ENCODE measurements around the gene GRIK4.

GRIK4 gene

DNA sequence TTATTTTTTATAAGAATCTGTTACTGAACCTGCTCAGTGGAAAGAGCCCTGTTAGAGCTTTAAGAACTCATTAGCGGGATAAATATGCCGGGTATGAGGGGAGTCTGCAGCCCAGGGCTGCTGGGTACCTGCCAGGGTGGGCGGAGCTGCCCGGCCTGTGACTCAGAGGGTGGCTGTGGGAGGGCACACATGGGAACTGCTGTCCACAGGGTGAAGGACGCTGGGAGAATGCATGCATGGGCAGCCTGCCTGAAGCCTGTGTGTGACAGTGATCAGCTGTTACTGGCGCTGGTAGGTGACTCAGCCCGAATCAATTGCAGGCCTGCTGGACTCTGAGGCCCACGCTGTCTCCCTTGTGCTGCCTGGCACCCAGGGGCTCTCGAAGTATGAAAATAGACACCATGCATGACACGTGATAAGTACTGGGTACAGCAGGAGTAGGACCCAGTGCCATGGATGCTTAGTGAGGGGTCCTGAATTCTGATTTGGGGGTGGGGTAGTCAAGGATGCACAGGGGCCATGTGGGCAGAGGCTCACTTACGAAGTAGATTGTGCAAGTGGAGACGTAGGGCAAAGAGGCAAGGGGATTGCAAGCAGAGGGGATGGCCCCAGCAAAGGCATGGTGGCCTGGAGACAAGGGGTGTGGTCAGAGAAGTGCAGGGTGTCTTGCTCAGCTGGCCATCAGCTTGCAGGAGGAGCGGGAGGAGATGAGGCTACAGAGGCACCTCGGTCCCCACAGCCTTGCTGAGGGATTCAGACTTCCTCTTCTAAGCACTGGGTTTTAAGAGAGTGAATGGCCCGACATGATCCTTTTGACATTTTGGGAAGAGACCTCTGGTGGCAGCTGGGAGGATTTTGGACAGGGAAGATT lies 36.5 kb downstream of the GRIK4 start:
- no peak overlapping the region for H3K4me3 ChIP-seq (ENCODE audit: low read length)
- TF ChIP-seq, protein P1, sequence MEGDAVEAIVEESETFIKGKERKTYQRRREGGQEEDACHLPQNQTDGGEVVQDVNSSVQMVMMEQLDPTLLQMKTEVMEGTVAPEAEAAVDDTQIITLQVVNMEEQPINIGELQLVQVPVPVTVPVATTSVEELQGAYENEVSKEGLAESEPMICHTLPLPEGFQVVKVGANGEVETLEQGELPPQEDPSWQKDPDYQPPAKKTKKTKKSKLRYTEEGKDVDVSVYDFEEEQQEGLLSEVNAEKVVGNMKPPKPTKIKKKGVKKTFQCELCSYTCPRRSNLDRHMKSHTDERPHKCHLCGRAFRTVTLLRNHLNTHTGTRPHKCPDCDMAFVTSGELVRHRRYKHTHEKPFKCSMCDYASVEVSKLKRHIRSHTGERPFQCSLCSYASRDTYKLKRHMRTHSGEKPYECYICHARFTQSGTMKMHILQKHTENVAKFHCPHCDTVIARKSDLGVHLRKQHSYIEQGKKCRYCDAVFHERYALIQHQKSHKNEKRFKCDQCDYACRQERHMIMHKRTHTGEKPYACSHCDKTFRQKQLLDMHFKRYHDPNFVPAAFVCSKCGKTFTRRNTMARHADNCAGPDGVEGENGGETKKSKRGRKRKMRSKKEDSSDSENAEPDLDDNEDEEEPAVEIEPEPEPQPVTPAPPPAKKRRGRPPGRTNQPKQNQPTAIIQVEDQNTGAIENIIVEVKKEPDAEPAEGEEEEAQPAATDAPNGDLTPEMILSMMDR (conservative IDR thresholded peaks at IDR 0.05; ENCODE audit: low read depth, low read length): no peak
- DNase-seq (ENCODE audit: low read depth): peak; percentile 99

GRCh38 chr11:120548682-120549209 lies 37.2 kb downstream of the GRIK4 start:
- no peak overlapping the region for H3K4me3 ChIP-seq (ENCODE audit: low read length)
- DNase-seq (ENCODE audit: low read depth): no peak
- TF ChIP-seq, protein P1 (conservative IDR thresholded peaks at IDR 0.05; ENCODE audit: low read depth, low read length): no peak

DNA sequence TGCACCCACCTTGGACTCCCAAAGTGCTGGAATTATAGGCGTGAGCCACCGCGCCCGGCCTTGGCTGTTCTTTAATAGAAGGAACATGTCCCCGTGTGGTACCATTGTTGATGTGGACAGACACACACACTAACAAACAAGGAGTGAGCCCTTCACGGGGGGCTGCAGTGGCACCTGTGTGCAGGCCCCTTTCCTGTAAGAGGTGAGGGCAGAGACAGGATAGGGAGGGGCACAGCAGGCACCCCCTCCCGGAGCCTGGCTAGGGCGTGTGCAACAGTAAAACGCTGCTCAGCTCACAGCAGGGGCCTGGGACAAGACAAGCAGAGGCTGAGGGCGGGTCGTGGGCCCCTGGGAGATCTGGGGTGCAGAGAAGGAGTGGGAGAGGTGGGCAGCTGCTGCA lies 37.8 kb downstream of the GRIK4 start:
- H3K4me3 ChIP-seq (ENCODE audit: low read length): no peak overlapping the region
- DNase-seq (ENCODE audit: low read depth): no peak
- TF ChIP-seq, protein P1 (conservative IDR thresholded peaks at IDR 0.05; ENCODE audit: low read depth, low read length): no peak

- DNase-seq (ENCODE audit: low read depth): no peak
- TF ChIP-seq, protein P1 (conservative IDR thresholded peaks at IDR 0.05; ENCODE audit: low read depth, low read length): no peak
- H3K4me3 ChIP-seq (ENCODE audit: low read length): no peak overlapping the region
Measured at GRCh38 chr11:120550007-120550406, 38.5 kb downstream of the GRIK4 start.

DNA sequence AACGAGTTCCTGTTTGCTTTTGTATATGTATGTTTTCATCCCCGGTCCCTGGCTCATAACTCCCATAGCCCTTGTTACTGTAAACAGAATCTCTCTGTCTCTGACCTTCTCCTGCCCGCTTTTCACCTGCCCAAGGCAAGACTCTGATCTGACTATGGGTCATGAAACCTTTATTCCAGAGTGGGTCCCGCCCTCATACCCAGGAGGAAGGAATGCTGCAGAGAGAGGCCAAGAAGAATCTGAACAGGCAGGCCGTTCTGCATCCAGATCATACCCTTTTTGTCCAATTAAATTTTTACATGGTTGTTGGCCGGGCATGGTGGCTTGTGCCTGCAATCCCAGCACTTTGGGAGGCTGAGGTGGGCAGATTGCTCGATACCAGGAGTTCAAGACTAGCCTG lies 39.6 kb downstream of the GRIK4 start:
- TF ChIP-seq, protein P1 (conservative IDR thresholded peaks at IDR 0.05; ENCODE audit: low read depth, low read length): no peak
- DNase-seq (ENCODE audit: low read depth): no peak
- H3K4me3 ChIP-seq (ENCODE audit: low read length): no peak overlapping the region

DNA sequence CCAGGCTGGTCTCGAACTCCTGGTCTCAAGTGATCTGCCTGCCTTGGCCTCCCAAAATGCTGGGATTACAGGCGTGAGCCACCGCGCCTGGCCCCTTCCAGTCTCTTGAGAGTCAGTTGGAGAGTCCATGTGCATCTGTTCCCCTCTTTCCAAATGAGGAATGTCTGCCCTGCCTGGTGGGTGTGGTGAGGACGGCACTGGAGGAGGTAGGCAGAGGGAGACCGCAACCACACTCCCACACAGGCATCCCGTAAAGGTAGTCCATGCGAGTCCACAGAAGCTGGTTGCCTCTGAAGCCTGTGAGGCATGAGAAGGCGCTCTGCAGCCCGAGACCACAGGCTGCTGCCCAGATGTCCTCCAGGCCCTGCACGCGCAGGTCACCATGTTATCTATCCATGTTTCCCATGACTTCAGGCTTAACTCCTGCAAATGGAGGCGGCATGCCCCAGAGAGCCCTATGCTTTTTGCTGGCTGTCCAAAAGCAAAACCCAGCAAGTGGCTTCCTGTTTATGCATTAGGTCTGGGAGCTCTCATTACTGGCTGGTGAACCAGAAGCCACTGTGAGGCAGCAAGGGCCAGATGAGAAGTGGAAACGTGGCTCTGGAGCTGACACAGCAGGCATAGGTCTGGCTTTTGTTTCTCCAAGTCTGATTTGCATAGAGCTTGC lies 43.4 kb downstream of the GRIK4 start:
- H3K4me3 ChIP-seq (ENCODE audit: low read length): no peak overlapping the region
- TF ChIP-seq, protein P1 (conservative IDR thresholded peaks at IDR 0.05; ENCODE audit: low read depth, low read length): no peak
- DNase-seq (ENCODE audit: low read depth): no peak

All from retinal pigment epithelial cell (primary cell).